HUDEP-2 (cell line): ENCODE measurements around the gene DHX36.

Experiments used
- DNase-seq, 76 experiments: peaks; one replicate each; lab custom pipeline; 2025; ENCODE audit not compliant: unreplicated experiment in 76 of 76; lab: John Stamatoyannopoulos, UW

Gene DHX36

GRCh38 chr3:154323891-154324738, at the start of gene DHX36:
TSS of gene DHX36 (minus strand) at chr3:154324487. CDS start at chr3:154324416, 71 bp downstream.
- peak in 74 of 76 experiments; percentile 19 to 84 (median 70) for DNase-seq

- DNase-seq, result no peak
Measured at GRCh38 chr3:154367221-154367620, 42.9 kb upstream of the DHX36 start.

GRCh38 chr3:154364849-154365248, 40.6 kb upstream of the DHX36 start:
- DNase-seq, result no peak

GRCh38 chr3:154361099-154361498, 36.8 kb upstream of the DHX36 start:
- no peak for DNase-seq

- no peak for DNase-seq
Measured at GRCh38 chr3:154356009-154356408, 31.7 kb upstream of the DHX36 start.

- DNase-seq, result no peak
Measured at GRCh38 chr3:154349223-154349622, 24.9 kb upstream of the DHX36 start.

- DNase-seq, result no peak
Measured at GRCh38 chr3:154345422-154346122, 21.3 kb upstream of the DHX36 start.

- no peak for DNase-seq
Measured at GRCh38 chr3:154338570-154338969, 14.3 kb upstream of the DHX36 start.

- no peak for DNase-seq
Measured at GRCh38 chr3:154338008-154338407, 13.7 kb upstream of the DHX36 start.

- peak in 7 of 76 experiments; percentile 1 to 34 (median 6) for DNase-seq
Measured at GRCh38 chr3:154334973-154335420, 10.7 kb upstream of the DHX36 start.

GRCh38 chr3:154327871-154328270, 3.6 kb upstream of the DHX36 start:
- no peak for DNase-seq

GRCh38 chr3:154324919-154325318, 632 bp upstream of the DHX36 start:
- DNase-seq, result peak in 3 of 76 experiments; percentile 16 to 52 (median 43)

GRCh38 chr3:154316974-154317767, 7.1 kb downstream of the DHX36 start:
- DNase-seq, result no peak

GRCh38 chr3:154314152-154314551, 10.1 kb downstream of the DHX36 start:
- DNase-seq, result no peak

- no peak for DNase-seq
Measured at GRCh38 chr3:154310840-154311239, 13.4 kb downstream of the DHX36 start.

GRCh38 chr3:154307363-154307762, 16.9 kb downstream of the DHX36 start:
- DNase-seq, result no peak

GRCh38 chr3:154304936-154305335, 19.4 kb downstream of the DHX36 start:
- no peak for DNase-seq

- DNase-seq, result no peak
Measured at GRCh38 chr3:154304116-154304786, 20.0 kb downstream of the DHX36 start.

- DNase-seq, result peak in 1 of 76 experiments; percentile 11
Measured at GRCh38 chr3:154301561-154301960, 22.7 kb downstream of the DHX36 start.

GRCh38 chr3:154294016-154294415, 30.3 kb downstream of the DHX36 start:
- no peak for DNase-seq
